Panc1 (cell line): Measurements from ENCODE around the gene PLCB1.

Experiments
- CTCF ChIP-seq: fragments of 450-650 bp; IDR thresholded peaks from 2 replicates; pipeline ENCODE4 v1.5.1; 2017; ENCODE audit warnings: mild to moderate bottlenecking
- POLR2AphosphoS5 ChIP-seq: IDR thresholded peaks from 2 replicates; pipeline ENCODE4 v1.6.1; 2012; ENCODE audit warnings: mild to moderate bottlenecking, low read depth, low read length, moderate library complexity
- REST ChIP-seq, 2 experiments: IDR thresholded peaks; 2 replicates each; pipeline ENCODE4 v1.6.1; 2011 to 2012; ENCODE audit warnings: low read depth in 2 of 2, control low read depth in 1 of 2, low read length in 1 of 2, mild to moderate bottlenecking in 1 of 2, moderate library complexity in 1 of 2; ENCODE audit not compliant: insufficient read depth in 1 of 2
- SIN3A ChIP-seq: IDR thresholded peaks from 2 replicates; pipeline ENCODE4 v1.6.1; 2012; ENCODE audit warnings: low read depth, mild to moderate bottlenecking, low read length, moderate library complexity, borderline replicate concordance; ENCODE audit not compliant: insufficient read depth

- no peak for TF ChIP-seq CTCF
- TF ChIP-seq POLR2AphosphoS5 = no peak
- TF ChIP-seq SIN3A = no peak
- no peak for TF ChIP-seq REST (IDR thresholded peaks at IDR 0.05; ENCODE audit: insufficient read depth in 1 of 2, low read depth in 2 of 2, low read length in 1 of 2)
These were observed 679.9 kb downstream of the PLCB1 start for GRCh38 chr20:8811801-8812594.
